OCI-M2 (cell line): ENCODE measurements around the gene KLHL7.
"Not testable (repeated sequence)": the region's sequence is repeated elsewhere in the genome, so short reads cannot be mapped to it uniquely, and the experiment has no call there.

Experiments
- DNase-seq: peaks from one replicate; lab custom pipeline; 2025; ENCODE audit not compliant: unreplicated experiment; lab: John Stamatoyannopoulos, UW

Gene KLHL7

DNA sequence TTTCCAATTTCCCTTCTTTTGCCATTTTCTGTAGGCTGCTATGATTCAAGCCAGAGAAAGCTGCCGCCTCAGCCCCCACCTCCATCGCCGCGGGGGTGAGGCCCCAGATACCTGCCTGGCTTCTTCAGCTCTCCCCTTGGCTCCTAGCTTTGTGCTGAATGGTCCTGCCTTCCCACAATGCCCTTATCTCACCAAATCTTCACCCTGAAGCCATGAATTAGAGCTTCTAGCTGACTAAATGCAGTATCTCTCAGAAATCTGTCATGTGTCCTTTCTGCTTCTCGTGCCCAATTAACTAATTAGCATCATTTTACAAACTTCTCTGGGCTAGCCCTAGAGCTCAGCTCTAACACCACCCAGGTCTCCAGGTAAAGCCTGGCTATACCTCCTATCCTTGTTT, 108.8 kb downstream of the KLHL7 start:
- no peak for DNase-seq

GRCh38 chr7:23214938-23215337, 109.4 kb downstream of the KLHL7 start:
- no peak for DNase-seq

DNA sequence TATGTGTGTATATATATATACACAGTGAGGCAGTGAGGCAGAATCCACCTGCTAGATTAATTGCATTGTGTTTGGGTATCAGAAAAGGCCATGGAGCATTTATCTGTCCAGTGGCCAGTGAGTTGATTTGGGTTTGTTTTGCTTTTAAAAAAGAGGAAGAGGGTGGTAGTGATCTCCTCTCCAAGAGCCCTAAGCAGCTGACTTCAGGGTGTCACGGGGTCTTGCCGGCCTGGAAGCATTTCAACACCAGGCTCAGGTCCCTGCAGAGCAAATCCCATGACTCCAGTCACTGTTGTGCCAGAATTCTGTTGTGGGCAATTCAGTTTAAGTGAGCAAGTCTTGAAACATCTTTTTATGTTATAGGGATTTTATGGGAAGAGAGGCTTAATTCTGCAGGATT, 110.4 kb downstream of the KLHL7 start:
- no peak for DNase-seq

GRCh38 chr7:23218196-23218595, 112.6 kb downstream of the KLHL7 start:
- DNase-seq, result no peak

- no peak for DNase-seq
Observed at GRCh38 chr7:23220690-23221305, 115.2 kb downstream of the KLHL7 start.

DNA sequence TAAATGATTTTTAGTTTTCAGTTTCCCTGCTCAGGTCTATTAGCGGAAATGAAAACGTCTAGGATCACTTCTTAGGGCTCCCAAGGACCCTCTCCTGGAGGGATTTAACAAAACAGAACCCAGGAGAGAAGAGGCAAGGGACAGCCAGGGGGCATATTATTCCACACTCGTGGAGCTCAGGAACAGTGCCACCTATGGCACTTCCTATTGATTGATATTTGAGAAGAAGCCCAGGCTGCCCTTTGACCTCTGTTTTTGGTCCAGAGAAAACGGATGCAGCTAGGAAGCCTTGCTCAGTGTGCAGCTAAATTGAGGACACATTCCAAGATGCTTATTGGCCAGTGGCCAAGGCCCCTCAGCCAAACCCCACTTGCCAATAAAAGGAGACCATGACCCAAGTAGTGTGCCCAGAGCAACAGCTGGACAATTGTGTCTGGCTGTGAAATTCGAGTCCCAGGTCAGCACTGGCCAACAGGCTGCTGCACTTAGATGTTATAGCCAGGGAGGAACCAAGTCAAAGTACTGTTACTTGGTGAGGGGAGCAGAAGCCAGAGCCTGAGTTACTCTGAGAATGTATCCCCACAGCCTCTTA, 117.0 kb downstream of the KLHL7 start:
- no peak for DNase-seq

GRCh38 chr7:23224364-23224763, 118.8 kb downstream of the KLHL7 start:
- not testable (repeated sequence) for DNase-seq

DNA sequence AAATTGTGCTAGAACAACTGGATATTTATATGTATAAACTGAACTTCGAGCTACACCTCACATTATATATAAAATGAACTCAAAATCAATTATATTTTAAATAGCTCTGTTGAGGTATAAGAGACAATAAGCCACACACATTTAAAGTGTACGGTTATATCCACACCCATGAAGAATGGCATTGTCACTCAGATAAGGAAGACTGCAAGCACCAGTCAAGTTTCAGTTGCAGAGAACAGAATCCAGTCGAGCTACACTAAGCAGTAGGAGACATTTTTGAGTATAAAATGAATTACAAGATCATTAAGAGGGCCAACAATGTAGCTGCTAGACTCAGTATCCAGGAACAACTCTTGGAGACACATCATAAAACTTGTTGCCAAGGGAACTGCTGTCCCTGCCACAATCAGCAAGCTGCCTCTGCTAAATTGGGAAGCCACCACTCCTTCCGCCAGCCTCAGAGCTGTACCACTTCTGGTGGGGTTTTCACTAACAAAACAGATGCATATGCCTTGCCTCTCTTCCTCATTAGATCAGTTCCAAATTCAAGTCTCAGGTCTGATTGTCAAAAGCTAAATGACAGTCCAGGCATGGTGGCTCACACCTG, 121.4 kb downstream of the KLHL7 start:
- DNase-seq, result no peak
